Stimulated activated CD8-positive, alpha-beta memory T cell treated with anti-CD3 and anti-CD28 coated beads, Interleukin-7, amount 100 ng/mL, for 4 hours (primary cell): Measurements from ENCODE around the gene AGAP2.

Source experiments
- DNase-seq, 2 donors: peaks; one replicate each; pipeline ENCODE4 v3.0.0-alpha.2; 2020; ENCODE audit warnings: low read depth in 2 of 2

Gene AGAP2

GRCh38 chr12:57736741-57737466, 1.6 kb downstream of the AGAP2 start:
- DNase-seq: no peak

GRCh38 chr12:57735952-57736740, 2.4 kb downstream of the AGAP2 start:
- DNase-seq: no peak

GRCh38 chr12:57735198-57735855, 3.2 kb downstream of the AGAP2 start:
- no peak for DNase-seq

GRCh38 chr12:57734591-57734990, 4.0 kb downstream of the AGAP2 start:
- no peak for DNase-seq

GRCh38 chr12:57733928-57734327, 4.6 kb downstream of the AGAP2 start:
- no peak for DNase-seq

GRCh38 chr12:57732726-57733593, 5.6 kb downstream of the AGAP2 start:
- no peak for DNase-seq

GRCh38 chr12:57732270-57732669, 6.3 kb downstream of the AGAP2 start:
- no peak for DNase-seq

- no peak for DNase-seq
Observed at GRCh38 chr12:57731411-57732080, 7.0 kb downstream of the AGAP2 start.

GRCh38 chr12:57730336-57731067, 8.0 kb downstream of the AGAP2 start:
- no peak for DNase-seq

- no peak for DNase-seq
Observed at GRCh38 chr12:57729321-57729844, 9.2 kb downstream of the AGAP2 start.

GRCh38 chr12:57727758-57728395, 10.7 kb downstream of the AGAP2 start:
- no peak for DNase-seq

- no peak for DNase-seq
Observed at GRCh38 chr12:57726884-57727757, 11.4 kb downstream of the AGAP2 start.

- DNase-seq: no peak
Observed at GRCh38 chr12:57726151-57726883, 12.2 kb downstream of the AGAP2 start.

- no peak for DNase-seq
Observed at GRCh38 chr12:57725851-57726150, 12.7 kb downstream of the AGAP2 start.

- no peak for DNase-seq
Observed at GRCh38 chr12:57724936-57725740, 13.4 kb downstream of the AGAP2 start.

GRCh38 chr12:57724003-57724935, 14.3 kb downstream of the AGAP2 start:
- DNase-seq: no peak
